Epithelial cell of proximal tubule (primary cell): ENCODE data around the gene CCRL2. TPM values are rescaled to one million over a fixed set of nuclear protein-coding genes. Genes with fewer than 3 reads are reported as not detected.
A peak's percentile ranks its signal among the peaks of the same experiment; 100 is the strongest.

Experiments
- DNase-seq: peaks from one replicate; pipeline ENCODE4 v3.0.0-alpha.2; 2011; ENCODE audit warnings: low read depth
- H3K4me3 ChIP-seq: 2 replicates; pipeline ENCODE4 v1.5.1; 2011; ENCODE audit warnings: low read depth, mild to moderate bottlenecking, low read length
- total RNA-seq: library from RNA; depleted of rRNA; stranded (reverse); fragments of >200 nt; gene quantifications from 2 replicates; pipeline ENCODE4 v1.2.3, GENCODE V29; 2015
- TF ChIP-seq, protein P1 (sequence below): conservative IDR thresholded peaks from 2 replicates; pipeline ENCODE4 v1.5.1; 2012; ENCODE audit warnings: low read depth, mild to moderate bottlenecking, low read length

CCRL2 gene, protein sequence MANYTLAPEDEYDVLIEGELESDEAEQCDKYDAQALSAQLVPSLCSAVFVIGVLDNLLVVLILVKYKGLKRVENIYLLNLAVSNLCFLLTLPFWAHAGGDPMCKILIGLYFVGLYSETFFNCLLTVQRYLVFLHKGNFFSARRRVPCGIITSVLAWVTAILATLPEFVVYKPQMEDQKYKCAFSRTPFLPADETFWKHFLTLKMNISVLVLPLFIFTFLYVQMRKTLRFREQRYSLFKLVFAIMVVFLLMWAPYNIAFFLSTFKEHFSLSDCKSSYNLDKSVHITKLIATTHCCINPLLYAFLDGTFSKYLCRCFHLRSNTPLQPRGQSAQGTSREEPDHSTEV
- total RNA-seq, result not detected in 2 replicates

DNA sequence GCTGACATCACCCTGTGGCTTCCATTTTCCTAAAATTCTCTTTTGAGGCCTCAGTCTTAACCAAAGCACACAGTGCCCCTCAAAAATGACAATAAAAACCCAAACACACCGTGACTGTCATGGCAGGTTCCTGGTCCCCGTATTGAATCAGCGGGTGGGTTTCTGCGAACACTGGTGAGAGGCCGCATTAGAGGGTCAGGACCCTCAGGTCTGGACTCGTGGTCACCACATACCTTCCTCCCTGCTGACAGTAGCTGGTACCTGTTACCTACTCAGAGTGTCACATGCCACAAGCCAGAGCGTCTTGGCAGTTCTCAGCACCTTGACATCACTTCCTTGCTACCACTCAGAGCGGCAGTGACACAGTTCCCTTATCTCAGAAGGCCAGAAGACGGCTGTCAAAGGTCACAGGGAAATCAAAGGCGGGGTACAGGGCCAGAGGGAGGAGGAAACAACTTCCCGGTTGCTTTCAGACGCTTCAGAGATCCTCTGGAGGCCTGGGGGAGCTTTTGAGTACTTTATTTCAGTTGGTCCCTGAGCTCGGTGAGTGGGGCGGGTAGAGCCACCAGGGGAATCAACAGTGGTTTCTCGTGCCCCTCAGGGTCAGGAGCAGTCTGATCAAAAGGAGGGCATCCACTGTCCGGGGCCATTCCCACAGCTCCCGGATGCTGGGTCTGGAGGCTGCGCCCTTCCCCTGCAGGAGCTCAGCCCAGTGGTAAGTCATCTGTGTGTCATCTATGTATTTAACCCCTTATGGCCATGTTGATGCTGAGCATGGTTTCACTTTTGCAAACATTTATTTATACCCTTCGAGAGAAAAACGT, at the start of gene CCRL2, which contains the start of gene CCR5AS:
Gene CCRL2 (plus strand): TSS at position 472 of the 824 bp plus-strand sequence. CDS start 821 bp downstream, outside the sequence.
Gene CCR5AS (minus strand): TSS at position 279 of the 824 bp plus-strand sequence.
- no peak for DNase-seq
- no peak within 1 kb of the TSS for H3K4me3 ChIP-seq
- TF ChIP-seq, protein P1, sequence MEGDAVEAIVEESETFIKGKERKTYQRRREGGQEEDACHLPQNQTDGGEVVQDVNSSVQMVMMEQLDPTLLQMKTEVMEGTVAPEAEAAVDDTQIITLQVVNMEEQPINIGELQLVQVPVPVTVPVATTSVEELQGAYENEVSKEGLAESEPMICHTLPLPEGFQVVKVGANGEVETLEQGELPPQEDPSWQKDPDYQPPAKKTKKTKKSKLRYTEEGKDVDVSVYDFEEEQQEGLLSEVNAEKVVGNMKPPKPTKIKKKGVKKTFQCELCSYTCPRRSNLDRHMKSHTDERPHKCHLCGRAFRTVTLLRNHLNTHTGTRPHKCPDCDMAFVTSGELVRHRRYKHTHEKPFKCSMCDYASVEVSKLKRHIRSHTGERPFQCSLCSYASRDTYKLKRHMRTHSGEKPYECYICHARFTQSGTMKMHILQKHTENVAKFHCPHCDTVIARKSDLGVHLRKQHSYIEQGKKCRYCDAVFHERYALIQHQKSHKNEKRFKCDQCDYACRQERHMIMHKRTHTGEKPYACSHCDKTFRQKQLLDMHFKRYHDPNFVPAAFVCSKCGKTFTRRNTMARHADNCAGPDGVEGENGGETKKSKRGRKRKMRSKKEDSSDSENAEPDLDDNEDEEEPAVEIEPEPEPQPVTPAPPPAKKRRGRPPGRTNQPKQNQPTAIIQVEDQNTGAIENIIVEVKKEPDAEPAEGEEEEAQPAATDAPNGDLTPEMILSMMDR, result no peak

GRCh38 chr3:46358466-46358865, 48.6 kb upstream of the CCRL2 start:
- no peak for DNase-seq
- TF ChIP-seq, protein P1, result no peak

GRCh38 chr3:46359733-46360493, 47.1 kb upstream of the CCRL2 start:
- no peak overlapping the region for H3K4me3 ChIP-seq
- TF ChIP-seq, protein P1, result no peak
- DNase-seq, result peak; percentile 50

More at GRCh38 chr3:46358466-46358865, 48.6 kb upstream of the CCRL2 start:
- no peak overlapping the region for H3K4me3 ChIP-seq

GRCh38 chr3:46360907-46361306, 46.2 kb upstream of the CCRL2 start:
- TF ChIP-seq, protein P1, result no peak
- H3K4me3 ChIP-seq, result no peak overlapping the region
- no peak for DNase-seq

- H3K4me3 ChIP-seq, result no peak overlapping the region
- no peak for DNase-seq
- TF ChIP-seq, protein P1, result no peak
These were observed 45.4 kb upstream of the CCRL2 start for GRCh38 chr3:46361408-46362283.

GRCh38 chr3:46365041-46365440, 42.0 kb upstream of the CCRL2 start:
- DNase-seq, result no peak
- TF ChIP-seq, protein P1, result no peak
- no peak overlapping the region for H3K4me3 ChIP-seq
